ENCODE measurements around the gene SLC9C1.

Gene SLC9C1

GRCh38 chr3:112280266-112280665, 13.8 kb downstream of the SLC9C1 start:
- Histone ChIP-seq H3K36me3 (ENCODE audit: insufficient read depth, low read length) (no peaks in the 10 kb centered on the region), H3K27ac (ENCODE audit: low read depth, low read length, poor library complexity, severe bottlenecking) (no peak overlapping the region), H3K9me2 (ENCODE audit: low read depth, low read length) (no peaks in the 10 kb centered on the region), H4K20me1 (ENCODE audit: insufficient read depth, low read length) (no peaks in the 10 kb centered on the region), H3K4me1 (ENCODE audit: insufficient read depth, low read length, severe bottlenecking) (no peaks in the 10 kb centered on the region), H3K4me3 (ENCODE audit: low read depth, low read length, poor library complexity, severe bottlenecking) (no peak overlapping the region), H3K79me2 (ENCODE audit: insufficient read depth, low read length) (no peaks in the 10 kb centered on the region), H2AFZ (ENCODE audit: low read length) (no peak overlapping the region), H3K9ac (ENCODE audit: low read length) (no peak overlapping the region), H3K27me3 (ENCODE audit: insufficient read depth, low read length) (no peaks in the 10 kb centered on the region), H3K4me2 (ENCODE audit: low read length) (no peak overlapping the region), H3F3A (ENCODE audit: insufficient read depth, low read length) (no peaks in the 10 kb centered on the region), H3K9me3 (ENCODE audit: low read length) (no peaks in the 10 kb centered on the region)
- TF ChIP-seq CTCF (IDR thresholded peaks at IDR 0.05; ENCODE audit: low read length) (no peak), EZH2 (IDR thresholded peaks at IDR 0.05; ENCODE audit: borderline replicate concordance, low read length) (no peak)

- Histone ChIP-seq H3K9me3 (ENCODE audit: low read length) (no peaks in the 10 kb centered on the region), H3K4me2 (ENCODE audit: low read length) (no peak overlapping the region), H3K4me1 (ENCODE audit: insufficient read depth, low read length, severe bottlenecking) (no peaks in the 10 kb centered on the region), H3K27ac (ENCODE audit: low read depth, low read length, poor library complexity, severe bottlenecking) (no peak overlapping the region), H3K79me2 (ENCODE audit: insufficient read depth, low read length) (no peaks in the 10 kb centered on the region), H3K9me2 (ENCODE audit: low read depth, low read length) (no peaks in the 10 kb centered on the region), H2AFZ (ENCODE audit: low read length) (no peak overlapping the region), H3K4me3 (ENCODE audit: low read depth, low read length, poor library complexity, severe bottlenecking) (no peak overlapping the region), H3F3A (ENCODE audit: insufficient read depth, low read length) (no peaks in the 10 kb centered on the region), H3K9ac (ENCODE audit: low read length) (no peak overlapping the region), H3K27me3 (ENCODE audit: insufficient read depth, low read length) (no peaks in the 10 kb centered on the region), H4K20me1 (ENCODE audit: insufficient read depth, low read length) (no peaks in the 10 kb centered on the region), H3K36me3 (ENCODE audit: insufficient read depth, low read length) (no peaks in the 10 kb centered on the region)
- TF ChIP-seq CTCF (IDR thresholded peaks at IDR 0.05; ENCODE audit: low read length), result no peak
- TF ChIP-seq EZH2 (IDR thresholded peaks at IDR 0.05; ENCODE audit: borderline replicate concordance, low read length), result no peak
Measured at GRCh38 chr3:112273536-112273935, 20.5 kb downstream of the SLC9C1 start.

- no peaks in the 10 kb centered on the region for H3F3A ChIP-seq (ENCODE audit: insufficient read depth, low read length)
- H3K9me2 ChIP-seq (ENCODE audit: low read depth, low read length), result no peaks in the 10 kb centered on the region
- H3K4me2 ChIP-seq (ENCODE audit: low read length), result no peak overlapping the region
- no peaks in the 10 kb centered on the region for H3K9me3 ChIP-seq (ENCODE audit: low read length)
- H3K27ac ChIP-seq (ENCODE audit: low read depth, low read length, poor library complexity, severe bottlenecking), result no peak overlapping the region
- no peak overlapping the region for H3K4me3 ChIP-seq (ENCODE audit: low read depth, low read length, poor library complexity, severe bottlenecking)
- no peaks in the 10 kb centered on the region for H4K20me1 ChIP-seq (ENCODE audit: insufficient read depth, low read length)
- no peak overlapping the region for H3K9ac ChIP-seq (ENCODE audit: low read length)
- no peaks in the 10 kb centered on the region for H3K4me1 ChIP-seq (ENCODE audit: insufficient read depth, low read length, severe bottlenecking)
- no peaks in the 10 kb centered on the region for H3K79me2 ChIP-seq (ENCODE audit: insufficient read depth, low read length)
- no peak overlapping the region for H2AFZ ChIP-seq (ENCODE audit: low read length)
- TF ChIP-seq CTCF (IDR thresholded peaks at IDR 0.05; ENCODE audit: low read length) (no peak), EZH2 (IDR thresholded peaks at IDR 0.05; ENCODE audit: borderline replicate concordance, low read length) (no peak)
- H3K27me3 ChIP-seq (ENCODE audit: insufficient read depth, low read length), result no peaks in the 10 kb centered on the region
- H3K36me3 ChIP-seq (ENCODE audit: insufficient read depth, low read length), result no peaks in the 10 kb centered on the region
Measured at GRCh38 chr3:112261742-112262141, 32.3 kb downstream of the SLC9C1 start.

All from OCI-LY1 (cell line).